Stromal cell of bone marrow (primary cell): ENCODE data around the gene RPS8.
A peak's percentile ranks its signal among the peaks of the same experiment; 100 is the strongest.
"Not testable (repeated sequence)": the region's sequence is repeated elsewhere in the genome, so short reads cannot be mapped to it uniquely, and the experiment has no call there.

Source experiments
- DNase-seq: peaks from one replicate; pipeline ENCODE4 v3.0.0-alpha.2; 2012; ENCODE audit warnings: low read depth

The RPS8 gene

GRCh38 chr1:44775078-44775929, at the start of gene RPS8:
Gene RPS8 (plus strand): TSS chr1:44775540. CDS start chr1:44775597, 57 bp downstream.
- peak; percentile 93 for DNase-seq

DNA sequence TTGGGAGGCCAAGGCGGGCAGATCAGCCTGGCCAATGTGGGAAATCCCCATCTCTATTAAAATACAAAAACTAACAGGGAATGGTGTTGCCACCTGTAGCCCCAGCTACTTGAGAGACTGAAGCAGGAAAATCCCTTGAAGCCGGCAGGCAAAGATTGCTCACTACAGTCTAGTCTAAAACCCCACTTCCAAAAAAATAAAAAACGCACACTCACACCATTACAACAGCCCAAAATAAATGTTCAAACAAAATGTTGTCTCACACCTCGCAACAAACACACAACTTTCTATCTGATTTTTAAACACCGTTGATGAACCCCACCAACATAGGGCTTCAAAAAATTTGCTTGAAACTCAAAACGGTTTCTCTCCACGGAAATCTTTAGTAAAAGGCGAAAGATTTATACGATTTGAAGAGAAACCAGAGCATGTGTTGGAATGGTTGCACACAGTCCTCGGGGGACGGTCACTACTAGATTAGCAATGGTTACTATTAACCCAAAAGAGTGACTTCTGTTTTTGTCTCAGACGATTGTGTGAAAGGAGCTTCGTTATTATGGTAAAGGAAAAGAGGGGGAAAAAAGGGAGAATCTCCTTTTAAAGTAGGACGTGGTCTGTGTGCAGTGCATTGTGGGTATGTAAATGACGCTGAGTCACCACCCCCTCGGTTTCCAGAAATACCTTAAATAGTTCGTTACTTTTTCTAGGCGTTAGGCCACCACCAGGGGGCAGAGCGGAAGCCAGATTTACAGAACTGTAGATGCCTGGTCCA, 44.4 kb upstream of the RPS8 start, which contains the start of gene RNU5D-1:
Gene RNU5D-1, minus strand, starts transcription at position 430 of the 772 bp plus-strand sequence.
- DNase-seq = peak; percentile 90

DNA sequence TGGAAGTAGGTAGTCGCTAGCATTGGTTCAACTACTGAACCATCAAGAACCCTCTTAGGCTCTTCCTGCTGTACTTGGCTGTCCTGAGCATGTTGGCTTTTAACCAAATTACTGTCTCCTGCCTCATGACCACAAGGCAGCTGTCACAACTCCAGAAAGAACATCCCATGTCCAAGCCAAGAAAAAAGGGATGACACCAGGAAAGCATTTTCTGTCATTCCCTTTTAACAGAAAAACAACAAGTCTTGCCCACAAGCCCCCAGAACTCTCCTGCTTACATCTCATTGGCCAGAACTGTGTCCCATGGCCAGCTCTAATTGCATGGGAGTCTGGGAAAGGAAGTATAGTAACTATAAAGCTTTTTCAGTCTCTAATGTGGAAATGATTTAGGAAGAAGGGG, 42.0 kb upstream of the RPS8 start:
- peak; percentile 43 for DNase-seq

GRCh38 chr1:44733784-44734183, 41.6 kb upstream of the RPS8 start:
- DNase-seq = no peak

- no peak for DNase-seq
Observed at GRCh38 chr1:44735992-44736391, 39.3 kb upstream of the RPS8 start.

DNA sequence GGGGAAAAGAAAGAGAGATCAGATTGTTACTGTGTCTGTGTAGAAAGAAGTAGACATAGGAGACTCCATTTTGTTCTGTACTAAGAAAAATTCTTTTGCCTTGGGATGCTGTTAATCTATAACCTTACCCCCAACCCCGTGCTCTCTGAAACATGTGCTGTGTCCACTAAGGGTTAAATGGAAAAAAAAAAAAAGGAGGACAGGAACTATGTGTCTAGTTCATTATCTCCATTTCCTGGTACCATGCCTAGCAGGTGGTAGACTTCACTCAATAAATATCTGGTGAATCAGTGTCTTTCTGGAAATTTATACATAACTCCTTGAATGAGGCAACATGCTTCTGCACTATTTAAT, 36.4 kb upstream of the RPS8 start:
- not testable (repeated sequence) for DNase-seq

DNA sequence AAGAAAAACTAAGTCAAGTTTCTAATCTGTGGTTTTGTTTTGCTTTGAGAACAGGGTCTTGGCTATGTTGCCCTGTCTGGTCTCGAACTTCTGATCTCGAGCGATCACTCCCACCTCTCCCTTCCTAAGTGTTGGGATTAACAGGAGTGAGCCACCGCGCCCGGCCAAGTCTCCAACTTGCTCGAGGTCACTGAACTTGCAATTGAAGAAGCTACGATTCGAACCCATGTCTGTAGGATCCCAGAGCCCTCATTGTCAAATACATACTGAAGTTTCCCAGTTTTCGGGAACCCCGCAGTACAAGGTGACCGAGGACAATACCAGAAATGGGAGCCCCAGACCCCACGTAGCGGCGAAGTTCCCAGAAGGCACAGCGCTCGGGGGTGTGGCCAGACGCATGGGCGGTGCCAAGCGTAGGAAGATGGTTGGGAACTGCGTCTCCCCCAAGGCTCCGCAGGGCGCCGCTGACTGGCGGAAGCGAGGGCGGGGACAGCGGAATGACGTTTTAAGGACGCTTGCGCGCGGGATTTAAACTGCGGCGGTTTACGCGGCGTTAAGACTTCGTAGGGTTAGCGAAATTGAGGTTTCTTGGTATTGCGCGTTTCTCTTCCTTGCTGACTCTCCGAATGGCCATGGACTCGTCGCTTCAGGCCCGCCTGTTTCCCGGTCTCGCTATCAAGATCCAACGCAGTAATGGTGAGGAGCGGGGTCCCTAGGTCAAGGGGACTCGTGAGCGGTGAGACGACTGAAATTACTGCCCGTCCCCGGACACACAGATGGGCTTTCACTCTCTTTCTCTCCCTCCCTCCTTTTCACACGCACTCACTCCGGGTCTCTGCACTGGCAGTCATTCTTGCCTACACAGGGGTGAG, 35.8 kb upstream of the RPS8 start, which contains the start of gene KIF2C:
Gene KIF2C, plus strand, starts transcription at position 531 of the 872 bp plus-strand sequence. Its CDS starts 96 bp downstream, at position 627.
- DNase-seq = peak; percentile 94

- no peak for DNase-seq
Observed at GRCh38 chr1:44740179-44740617, 35.1 kb upstream of the RPS8 start.

DNA sequence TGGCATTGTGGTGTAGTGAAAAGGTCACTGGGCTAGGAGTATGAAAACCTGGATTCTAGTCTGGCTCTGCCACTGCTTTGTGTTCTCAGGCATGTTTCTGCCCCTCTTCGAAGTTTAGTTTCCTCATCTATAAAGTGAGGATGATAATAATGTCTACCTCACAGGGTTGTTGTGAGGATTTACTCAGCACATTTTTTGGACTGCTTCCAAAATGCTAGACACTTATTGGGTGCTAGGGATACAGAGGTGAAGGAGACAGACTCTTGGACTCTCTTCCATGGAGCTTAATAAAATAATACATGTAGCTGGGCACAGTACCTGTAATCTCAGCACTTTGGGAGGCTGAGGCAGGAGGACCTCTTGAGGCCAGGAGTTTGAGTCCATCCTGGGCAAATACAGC, 32.1 kb upstream of the RPS8 start:
- no peak for DNase-seq

DNA sequence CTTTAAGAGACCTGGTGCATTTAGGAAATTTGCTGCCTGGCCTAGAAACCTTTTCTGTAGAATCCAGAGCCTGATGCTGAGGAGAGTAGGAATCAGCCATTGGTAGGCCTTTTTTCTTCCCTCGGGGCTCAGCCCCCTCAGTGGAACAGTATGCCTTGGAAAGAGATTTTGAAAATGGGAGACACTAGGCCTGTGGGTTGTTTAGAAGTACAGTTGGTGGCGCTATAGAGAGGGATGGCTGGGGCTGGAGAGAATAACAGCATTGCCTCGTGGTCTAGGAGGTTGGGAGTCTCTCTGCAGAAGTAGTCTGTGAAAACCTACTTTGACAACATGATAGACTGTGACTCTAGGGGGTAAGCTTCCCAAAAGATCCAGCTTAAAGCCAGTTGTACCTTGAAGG, 27.5 kb upstream of the RPS8 start:
- DNase-seq = no peak

GRCh38 chr1:44757420-44757819, 17.9 kb upstream of the RPS8 start:
- DNase-seq = no peak

DNA sequence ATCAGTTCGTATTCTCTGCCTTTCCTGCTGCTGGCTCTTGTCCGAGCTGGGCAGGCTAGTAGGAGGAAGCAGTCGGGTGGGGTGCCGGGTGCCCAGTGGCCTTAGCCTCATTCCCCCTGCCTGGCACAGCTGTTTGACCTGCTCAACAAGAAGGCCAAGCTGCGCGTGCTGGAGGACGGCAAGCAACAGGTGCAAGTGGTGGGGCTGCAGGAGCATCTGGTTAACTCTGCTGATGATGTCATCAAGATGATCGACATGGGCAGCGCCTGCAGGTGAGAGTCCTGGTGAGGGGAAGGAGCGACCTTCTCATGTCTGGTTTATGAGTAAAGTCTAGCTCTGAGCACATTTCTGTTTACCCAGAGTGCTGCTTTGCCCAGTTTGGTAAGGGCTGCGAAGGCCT, 16.3 kb upstream of the RPS8 start:
- DNase-seq = no peak

GRCh38 chr1:44760876-44761275, 14.5 kb upstream of the RPS8 start:
- DNase-seq = no peak

- DNase-seq = not testable (repeated sequence)
Observed at GRCh38 chr1:44766421-44766820, 8.9 kb upstream of the RPS8 start.

GRCh38 chr1:44775930-44776729, 790 bp downstream of the RPS8 start:
- DNase-seq = no peak

DNA sequence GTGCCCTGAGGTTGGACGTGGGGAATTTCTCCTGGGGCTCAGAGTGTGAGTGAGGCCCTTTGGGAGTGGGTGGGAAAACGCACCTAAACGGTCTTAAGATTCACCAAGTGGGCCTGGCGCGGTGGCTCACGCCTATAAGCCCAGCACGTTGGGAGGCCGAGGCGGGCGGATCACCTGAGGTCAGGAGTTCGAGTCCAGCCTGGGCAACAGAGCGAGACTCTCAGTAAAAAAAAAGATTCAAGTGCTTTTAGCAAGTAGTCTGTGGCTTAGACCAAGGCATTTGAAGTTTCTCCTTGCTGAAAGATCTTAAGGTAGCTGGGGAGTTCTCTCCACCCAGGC, 1.4 kb downstream of the RPS8 start:
- no peak for DNase-seq

DNA sequence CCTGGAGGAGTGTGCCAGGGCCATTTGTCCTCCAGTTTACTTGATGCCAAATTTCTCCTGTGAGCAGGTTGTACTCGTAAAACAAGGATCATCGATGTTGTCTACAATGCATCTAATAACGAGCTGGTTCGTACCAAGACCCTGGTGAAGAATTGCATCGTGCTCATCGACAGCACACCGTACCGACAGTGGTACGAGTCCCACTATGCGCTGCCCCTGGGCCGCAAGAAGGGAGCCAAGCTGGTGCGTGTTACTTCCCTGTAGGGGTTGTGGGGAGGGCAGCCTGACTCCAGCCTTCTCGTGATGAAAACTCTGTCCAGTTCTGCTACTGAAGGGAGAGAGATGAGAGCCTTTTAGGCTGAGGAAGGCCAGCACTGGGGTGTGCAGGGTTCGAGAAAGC, 2.2 kb downstream of the RPS8 start:
- no peak for DNase-seq

GRCh38 chr1:44777969-44778635, 2.8 kb downstream of the RPS8 start:
- DNase-seq = no peak

DNA sequence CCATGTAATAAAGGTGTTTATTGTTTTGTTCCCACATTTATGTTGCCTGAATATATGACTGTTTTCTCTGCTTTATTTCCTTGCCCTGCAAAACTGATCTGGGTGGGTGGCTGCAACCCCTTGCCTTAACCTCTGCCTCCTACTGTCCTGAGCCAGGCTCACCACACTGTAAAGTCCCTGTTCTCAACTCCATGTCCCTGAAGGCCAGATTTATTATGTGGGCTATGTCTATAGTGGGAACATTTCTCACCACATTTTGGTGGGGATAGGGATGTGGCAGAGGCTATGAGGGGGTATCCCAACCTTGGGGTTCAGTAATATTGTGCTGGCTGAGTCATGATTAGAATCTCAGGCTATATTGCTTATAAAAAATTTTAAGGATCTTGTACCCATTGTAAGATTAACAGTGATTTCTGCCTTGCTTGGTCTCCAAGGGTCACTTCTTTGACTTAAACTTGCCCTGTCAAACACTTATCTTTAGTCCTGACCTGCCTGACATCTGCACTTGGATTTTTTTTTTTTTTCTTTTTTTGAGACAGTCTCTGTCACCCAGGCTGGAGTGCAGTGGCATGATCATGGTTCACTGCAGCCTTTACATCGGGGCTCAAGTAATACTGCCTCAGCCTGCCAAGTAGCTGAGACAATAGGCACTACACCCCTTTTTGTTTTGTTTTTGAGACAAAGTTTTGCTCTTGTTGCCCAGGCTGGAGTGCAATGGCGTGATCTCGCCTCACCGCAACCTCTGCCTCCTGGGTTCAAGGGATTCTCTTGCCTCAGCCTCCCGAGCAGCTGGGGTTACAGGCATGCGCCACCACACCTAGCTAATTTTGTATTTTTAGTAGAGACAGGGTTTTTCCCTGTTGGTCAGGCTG, 3.6 kb downstream of the RPS8 start:
- no peak for DNase-seq
